Rectal smooth muscle tissue (tissue), 1 donor: ENCODE measurements around the gene PASK.

Source experiments
- H3K27ac ChIP-seq: one replicate; pipeline ENCODE4 v1.7.0; 2013; ENCODE audit warnings: low read depth, low read length, inconsistent platforms
- H3K27me3 ChIP-seq: one replicate; pipeline ENCODE4 v1.7.0; 2013; ENCODE audit warnings: low read length; ENCODE audit not compliant: control insufficient read depth, insufficient read depth
- H3K36me3 ChIP-seq: one replicate; pipeline ENCODE4 v1.7.0; 2013; ENCODE audit warnings: low read length; ENCODE audit not compliant: control insufficient read depth, insufficient read depth
- H3K4me1 ChIP-seq: one replicate; pipeline ENCODE4 v1.7.0; 2013; ENCODE audit warnings: low read length; ENCODE audit not compliant: control insufficient read depth, insufficient read depth
- H3K4me3 ChIP-seq: one replicate; pipeline ENCODE4 v1.7.0; 2013; ENCODE audit warnings: low read length
- H3K9ac ChIP-seq: one replicate; pipeline ENCODE4 v1.7.0; 2013; ENCODE audit warnings: low read length

The PASK gene

DNA sequence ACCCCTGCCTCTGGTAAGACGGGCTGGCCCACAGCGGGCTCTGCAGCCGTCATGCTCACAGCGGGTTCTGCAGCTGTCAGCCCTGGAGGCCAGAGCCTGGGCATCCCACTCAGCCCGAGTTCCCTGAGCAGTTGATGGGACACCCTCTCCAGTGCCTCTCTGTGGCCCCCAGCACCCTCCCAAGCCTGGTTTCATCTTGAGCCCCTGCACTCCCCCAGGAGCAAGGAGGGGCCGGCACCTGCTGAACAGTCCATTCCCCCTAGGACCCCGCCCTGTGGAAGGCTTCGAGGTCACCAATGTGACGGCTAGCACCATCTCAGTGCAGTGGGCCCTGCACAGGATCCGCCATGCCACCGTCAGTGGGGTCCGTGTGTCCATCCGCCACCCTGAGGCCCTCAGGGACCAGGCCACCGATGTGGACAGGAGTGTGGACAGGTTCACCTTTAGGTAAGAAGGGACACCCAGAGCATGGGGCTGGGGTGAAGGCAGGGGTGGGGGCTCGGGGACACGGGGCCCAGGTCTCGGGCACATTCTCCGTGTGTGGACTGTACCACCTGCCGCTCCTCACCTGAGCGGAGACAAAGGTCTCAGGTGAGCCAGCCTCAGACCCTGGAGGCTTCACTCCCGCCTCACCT is 81.7 kb downstream of the PASK start:
- no peak overlapping the region for H3K4me3 ChIP-seq
- no peak overlapping the region for H3K27ac ChIP-seq
- no peaks in the 10 kb centered on the region for H3K27me3 ChIP-seq
- no peaks in the 10 kb centered on the region for H3K4me1 ChIP-seq
- no peak overlapping the region for H3K9ac ChIP-seq
- no peaks in the 10 kb centered on the region for H3K36me3 ChIP-seq

GRCh38 chr2:241066893-241067341 is 82.4 kb downstream of the PASK start:
- no peak overlapping the region for H3K27ac ChIP-seq
- H3K27me3 ChIP-seq = no peaks in the 10 kb centered on the region
- H3K4me3 ChIP-seq = no peak overlapping the region
- H3K4me1 ChIP-seq = no peaks in the 10 kb centered on the region
- H3K9ac ChIP-seq = no peak overlapping the region
- no peaks in the 10 kb centered on the region for H3K36me3 ChIP-seq

DNA sequence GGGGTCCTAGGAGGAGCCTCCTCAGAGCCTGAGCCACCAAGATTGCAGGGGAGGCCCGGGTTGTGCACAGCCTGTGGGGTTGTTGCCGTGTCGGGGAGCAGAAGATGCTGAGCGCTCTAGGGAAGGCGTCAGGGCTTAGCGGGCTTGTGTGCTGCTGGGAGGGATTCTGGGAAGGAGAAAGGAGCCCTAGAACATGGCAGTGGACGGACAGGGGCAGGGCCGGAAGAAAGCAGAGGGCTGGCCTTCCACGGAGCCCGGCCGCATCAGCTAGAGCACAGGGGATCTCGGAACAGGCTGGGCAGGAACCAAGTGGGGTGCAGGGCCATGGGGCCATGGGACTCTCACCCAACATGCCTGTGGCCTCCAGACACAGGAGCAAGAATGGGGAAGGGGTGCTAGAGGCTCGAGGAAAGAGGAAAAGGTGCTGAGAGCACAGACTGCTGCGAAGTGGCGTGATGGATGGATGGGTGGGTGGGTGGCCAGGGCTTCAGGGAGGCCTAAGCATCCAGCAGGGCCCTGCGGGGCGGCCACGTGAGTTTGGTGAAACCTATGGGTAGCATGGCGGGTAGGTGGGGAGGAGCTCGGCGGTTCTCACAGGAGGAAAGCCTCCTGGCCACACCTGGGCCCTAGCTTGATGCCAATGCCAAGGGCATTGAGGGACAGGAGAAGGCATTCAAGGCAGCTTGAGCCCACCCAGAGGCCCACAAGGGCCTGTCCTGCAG is 82.9 kb downstream of the PASK start:
- Histone ChIP-seq H3K36me3 (no peaks in the 10 kb centered on the region), H3K27ac (no peak overlapping the region), H3K4me1 (no peaks in the 10 kb centered on the region), H3K27me3 (no peaks in the 10 kb centered on the region), H3K4me3 (no peak overlapping the region), H3K9ac (no peak overlapping the region)

- no peak overlapping the region for H3K27ac ChIP-seq
- no peaks in the 10 kb centered on the region for H3K27me3 ChIP-seq
- H3K4me3 ChIP-seq = no peak overlapping the region
- H3K36me3 ChIP-seq = no peaks in the 10 kb centered on the region
- H3K4me1 ChIP-seq = no peaks in the 10 kb centered on the region
- no peak overlapping the region for H3K9ac ChIP-seq
Observed at GRCh38 chr2:241065355-241065803, 83.9 kb downstream of the PASK start.

GRCh38 chr2:241064802-241065354 is 84.4 kb downstream of the PASK start:
- Histone ChIP-seq H3K9ac (no peak overlapping the region), H3K4me1 (no peaks in the 10 kb centered on the region), H3K27ac (no peak overlapping the region), H3K27me3 (no peaks in the 10 kb centered on the region), H3K36me3 (no peaks in the 10 kb centered on the region), H3K4me3 (no peak overlapping the region)

GRCh38 chr2:241064008-241064801 is 85.1 kb downstream of the PASK start:
- H3K4me3 ChIP-seq = peak overlapping the region; percentile 32
- no peaks in the 10 kb centered on the region for H3K36me3 ChIP-seq

DNA sequence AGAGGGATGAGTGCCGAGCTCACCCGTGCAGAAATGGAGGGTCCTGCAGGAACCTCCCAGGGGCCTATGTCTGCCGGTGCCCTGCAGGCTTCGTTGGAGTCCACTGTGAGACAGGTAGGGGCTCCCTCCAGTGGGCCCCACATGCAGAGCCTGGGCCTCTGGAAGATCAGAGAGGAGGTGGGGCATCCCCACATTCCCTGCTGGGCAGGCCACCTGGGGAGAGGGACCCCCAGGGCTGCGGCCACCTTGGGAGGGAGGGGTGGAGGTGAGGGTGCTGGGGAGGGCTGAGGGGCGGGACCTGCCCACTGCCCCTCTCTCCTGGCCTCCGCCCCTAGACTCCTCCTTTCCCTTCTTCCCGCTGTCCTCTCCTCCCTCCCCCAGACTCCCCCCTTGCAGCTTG is 85.7 kb downstream of the PASK start:
- no peaks in the 10 kb centered on the region for H3K36me3 ChIP-seq
- no peaks in the 10 kb centered on the region for H3K27me3 ChIP-seq
- H3K4me3 ChIP-seq = peak overlapping the region; percentile 32
- no peaks in the 10 kb centered on the region for H3K4me1 ChIP-seq
- no peak overlapping the region for H3K27ac ChIP-seq
- no peak overlapping the region for H3K9ac ChIP-seq

More at GRCh38 chr2:241064008-241064801, 85.1 kb downstream of the PASK start:
- no peak overlapping the region for H3K27ac ChIP-seq
- H3K4me1 ChIP-seq = no peaks in the 10 kb centered on the region
- no peaks in the 10 kb centered on the region for H3K27me3 ChIP-seq
- no peak overlapping the region for H3K9ac ChIP-seq

DNA sequence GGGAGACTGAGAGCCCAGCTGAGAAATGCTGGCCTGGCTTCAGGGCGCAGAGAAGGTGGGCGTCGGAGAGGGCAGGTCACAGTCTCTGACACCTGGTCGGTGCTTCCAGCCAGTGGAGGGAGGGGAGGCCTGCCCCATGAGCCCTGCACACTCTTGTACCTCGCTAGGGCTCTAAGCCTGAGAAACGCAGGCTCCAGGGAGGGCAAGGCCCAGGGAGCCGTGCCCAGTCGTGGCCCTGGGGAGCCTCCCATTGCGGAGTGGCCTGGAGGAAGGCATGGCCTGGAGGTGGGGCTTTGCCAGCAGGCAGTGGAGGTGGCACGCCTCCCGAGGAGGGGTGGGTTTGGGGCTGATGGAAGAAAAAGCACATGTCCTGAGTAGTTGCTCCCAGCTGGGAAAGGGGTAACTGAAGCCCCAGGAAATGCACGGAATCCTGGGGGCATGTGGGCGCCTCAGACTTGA is 86.2 kb downstream of the PASK start:
- Histone ChIP-seq H3K4me1 (no peaks in the 10 kb centered on the region), H3K4me3 (no peak overlapping the region), H3K9ac (no peak overlapping the region)

DNA sequence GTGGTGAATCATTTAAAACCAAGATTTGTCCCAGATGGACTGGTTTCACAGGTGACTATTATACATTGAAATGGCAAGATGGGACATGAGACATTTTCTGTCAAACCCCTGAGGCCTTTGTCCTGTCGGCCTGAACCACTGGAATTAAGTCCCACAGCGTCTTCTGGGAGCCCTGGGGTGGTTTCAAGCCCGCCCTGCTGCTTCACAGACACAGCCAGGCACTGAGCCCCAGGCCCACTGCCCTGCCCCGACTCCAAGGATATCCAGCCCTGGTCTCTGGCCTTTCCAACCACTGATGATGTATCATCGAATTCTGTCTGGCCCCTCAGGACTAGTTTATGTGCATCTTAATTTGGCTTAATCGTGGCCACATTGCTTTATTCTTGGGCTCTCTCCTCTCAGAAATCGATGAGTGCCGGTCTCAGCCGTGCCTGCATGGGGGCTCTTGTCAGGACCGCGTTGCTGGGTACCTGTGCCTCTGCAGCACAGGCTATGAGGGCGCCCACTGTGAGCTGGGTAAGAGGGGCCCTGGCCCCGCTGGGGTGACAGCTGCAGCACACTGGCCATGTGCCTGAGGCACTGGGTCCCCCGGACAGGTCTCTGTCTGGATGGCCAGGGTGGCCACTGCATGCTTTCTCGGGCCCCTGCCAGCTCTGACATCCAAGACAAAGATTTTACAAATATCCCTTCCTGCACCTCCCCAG is 86.7 kb downstream of the PASK start:
- Histone ChIP-seq H3K27me3 (no peaks in the 10 kb centered on the region), H3K4me3 (no peak overlapping the region), H3K36me3 (no peaks in the 10 kb centered on the region), H3K27ac (no peak overlapping the region), H3K4me1 (no peaks in the 10 kb centered on the region), H3K9ac (no peak overlapping the region)

More for the DNA sequence above, 86.2 kb downstream of the PASK start:
- Histone ChIP-seq H3K27ac (no peak overlapping the region), H3K27me3 (no peaks in the 10 kb centered on the region), H3K36me3 (no peaks in the 10 kb centered on the region)

- Histone ChIP-seq H3K27ac (no peak overlapping the region), H3K9ac (no peak overlapping the region), H3K4me3 (no peak overlapping the region), H3K36me3 (no peaks in the 10 kb centered on the region), H3K4me1 (no peaks in the 10 kb centered on the region), H3K27me3 (no peaks in the 10 kb centered on the region)
Observed at GRCh38 chr2:241061275-241061674, 88.0 kb downstream of the PASK start.
